GM18870 (cell line): Measurements from ENCODE around the gene PLAGL1.
A peak's percentile ranks its signal among the peaks of the same experiment; 100 is the strongest.
"Not testable (repeated sequence)": the region's sequence is repeated elsewhere in the genome, so short reads cannot be mapped to it uniquely, and the experiment has no call there.

Source experiments
- ATAC-seq: cut with Tn5 transposase; IDR thresholded peaks from one replicate; pipeline ENCODE4 v1.9.1; 2021; ENCODE audit warnings: moderate library complexity; ENCODE audit not compliant: unreplicated experiment

Gene PLAGL1

GRCh38 chr6:143941852-143942627, 66.0 kb downstream of the PLAGL1 start:
- ATAC-seq = peak; percentile 37

- peak; percentile 95 for ATAC-seq
Measured at GRCh38 chr6:143940011-143940597, 68.0 kb downstream of the PLAGL1 start.

- ATAC-seq = no peak
Measured at GRCh38 chr6:143939364-143939763, 68.7 kb downstream of the PLAGL1 start.

- ATAC-seq = no peak
Measured at GRCh38 chr6:143937668-143937970, 70.4 kb downstream of the PLAGL1 start.

- no peak for ATAC-seq
Measured at GRCh38 chr6:143936778-143937667, 71.0 kb downstream of the PLAGL1 start.

- ATAC-seq = no peak
Measured at GRCh38 chr6:143936347-143936746, 71.7 kb downstream of the PLAGL1 start.

GRCh38 chr6:143934867-143935266, 73.2 kb downstream of the PLAGL1 start:
- no peak for ATAC-seq

GRCh38 chr6:143934331-143934730, 73.7 kb downstream of the PLAGL1 start:
- ATAC-seq = no peak

- no peak for ATAC-seq
Measured at GRCh38 chr6:143929975-143930374, 78.1 kb downstream of the PLAGL1 start.

GRCh38 chr6:143928853-143929252, 79.2 kb downstream of the PLAGL1 start:
- no peak for ATAC-seq

GRCh38 chr6:143917026-143917425, 91.0 kb downstream of the PLAGL1 start:
- ATAC-seq = not testable (repeated sequence)

GRCh38 chr6:143912671-143913070, 95.4 kb downstream of the PLAGL1 start:
- ATAC-seq = no peak

- ATAC-seq = no peak
Measured at GRCh38 chr6:143911028-143911427, 97.0 kb downstream of the PLAGL1 start.

- ATAC-seq = no peak
Measured at GRCh38 chr6:143902827-143903226, 105.2 kb downstream of the PLAGL1 start.

GRCh38 chr6:143901885-143902750, 105.9 kb downstream of the PLAGL1 start:
- ATAC-seq = peak; percentile 99

GRCh38 chr6:143900358-143900757, 107.7 kb downstream of the PLAGL1 start:
- ATAC-seq = no peak

GRCh38 chr6:143896126-143896860, 111.8 kb downstream of the PLAGL1 start:
- ATAC-seq = no peak

GRCh38 chr6:143894655-143895054, 113.4 kb downstream of the PLAGL1 start:
- ATAC-seq = no peak
